Measurements from ENCODE around the gene GJA10.

GJA10 gene

DNA sequence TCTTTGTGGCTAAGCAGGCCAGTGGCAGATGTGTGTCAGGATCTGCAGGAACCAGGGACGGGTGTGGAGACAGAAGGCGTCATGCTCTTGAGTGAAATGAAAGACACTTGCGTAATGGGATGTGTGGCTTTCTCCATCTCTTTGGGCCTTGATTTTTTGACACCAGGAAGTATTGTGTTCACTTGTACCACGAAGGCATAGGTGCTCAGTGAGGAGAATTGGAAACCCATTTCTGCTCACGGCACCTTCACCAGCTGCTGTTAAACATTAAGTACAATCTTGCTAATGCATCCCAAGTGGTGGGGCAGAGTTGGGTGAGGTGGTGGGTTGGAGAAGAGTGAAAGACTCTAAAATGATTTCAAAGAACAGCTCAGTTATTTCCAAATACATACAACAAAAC lies 30.0 kb downstream of the GJA10 start:
- Histone ChIP-seq H2BK5ac (ENCODE audit: low read depth, low read length, poor library complexity, severe bottlenecking) (no peak overlapping the region), H3K9me3 (ENCODE audit: control insufficient read depth, low read length) (no peaks in the 10 kb centered on the region), H3K36me3 (ENCODE audit: control insufficient read depth in 1 of 2, insufficient read depth in 2 of 2, low read depth in 1 of 2, low read length in 2 of 2) (no peaks in the 10 kb centered on the region), H3K4ac (ENCODE audit: low read depth in 1 of 2, low read length in 2 of 2) (no peak overlapping the region), H2BK15ac (ENCODE audit: low read depth, poor library complexity, severe bottlenecking) (no peak overlapping the region), H3K79me1 (replicated peaks; ENCODE audit: low read length, poor library complexity, severe bottlenecking) (no peaks in the 10 kb centered on the region), H3K27ac (ENCODE audit: low read length, poor library complexity, severe bottlenecking) (no peak overlapping the region), H2BK12ac (ENCODE audit: low read length in 2 of 2) (no peak overlapping the region), H3K4me3 (ENCODE audit: insufficient read depth in 1 of 2, low read depth in 1 of 2, low read length in 2 of 2) (no peak overlapping the region), H2BK120ac (ENCODE audit: low read depth, low read length) (no peak overlapping the region), H3K27me3 (ENCODE audit: control insufficient read depth in 1 of 2, insufficient read depth in 1 of 2, low read length in 2 of 2) (peaks cover 0 to 3% of the 10 kb centered on the region in 2 experiments), H2AFZ (ENCODE audit: low read depth, low read length) (no peak overlapping the region), H3K9ac (ENCODE audit: low read length) (no peak overlapping the region), H3K4me1 (ENCODE audit: control insufficient read depth, insufficient read depth, low read depth, low read length) (peaks cover 4% of the 10 kb centered on the region), H3K14ac (ENCODE audit: low read length in 2 of 2) (no peak overlapping the region), H4K8ac (ENCODE audit: low read length) (no peak overlapping the region), H4K91ac (ENCODE audit: low read length) (no peak overlapping the region), H3K18ac (ENCODE audit: low read depth in 1 of 2, low read length in 2 of 2) (no peak overlapping the region), H3K23ac (ENCODE audit: low read length in 2 of 2) (no peak overlapping the region), H2AK5ac (ENCODE audit: low read length, severe bottlenecking) (no peak overlapping the region), H3K4me2 (ENCODE audit: low read length, poor library complexity, severe bottlenecking) (no peak overlapping the region)
- DNase-seq = no peak
- 71% methylated on average over 5 of the region's 5 CpGs for WGBS

DNA sequence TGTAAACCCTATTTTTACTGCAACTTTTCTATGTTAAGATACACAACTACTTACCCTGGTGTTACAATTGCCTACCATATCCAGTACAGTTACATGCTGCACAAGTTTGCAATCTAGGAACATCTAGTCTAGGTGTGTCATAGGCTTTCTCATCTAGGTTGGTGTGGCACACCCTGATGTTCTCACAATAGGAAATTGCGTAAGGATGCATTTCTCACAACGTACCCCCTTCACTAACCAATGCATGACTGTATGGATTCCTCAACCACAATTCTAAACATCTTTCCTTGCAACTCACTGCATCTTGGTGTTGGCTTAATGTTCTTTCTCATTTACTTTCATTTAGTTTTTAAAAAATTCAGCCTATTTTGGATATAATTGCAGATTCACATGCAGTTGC lies 31.6 kb downstream of the GJA10 start:
- no peak overlapping the region for H2AFZ ChIP-seq (ENCODE audit: low read depth, low read length)
- H3K27ac ChIP-seq (ENCODE audit: low read length, poor library complexity, severe bottlenecking) = no peak overlapping the region
- peak; percentile 19 for DNase-seq
- WGBS = 65% methylated on average over 2 of the region's 2 CpGs
- no peak overlapping the region for H4K91ac ChIP-seq (ENCODE audit: low read length)
- no peak overlapping the region for H2BK120ac ChIP-seq (ENCODE audit: low read depth, low read length)
- H2BK5ac ChIP-seq (ENCODE audit: low read depth, low read length, poor library complexity, severe bottlenecking) = no peak overlapping the region
- H3K23ac ChIP-seq (ENCODE audit: low read length in 2 of 2) = no peak overlapping the region
- H2BK12ac ChIP-seq (ENCODE audit: low read length in 2 of 2) = no peak overlapping the region
- no peak overlapping the region for H3K9ac ChIP-seq (ENCODE audit: low read length)
- no peaks in the 10 kb centered on the region for H3K36me3 ChIP-seq (ENCODE audit: control insufficient read depth in 1 of 2, insufficient read depth in 2 of 2, low read depth in 1 of 2, low read length in 2 of 2)
- H3K4me3 ChIP-seq (ENCODE audit: insufficient read depth in 1 of 2, low read depth in 1 of 2, low read length in 2 of 2) = no peak overlapping the region
- H3K18ac ChIP-seq (ENCODE audit: low read depth in 1 of 2, low read length in 2 of 2) = no peak overlapping the region
- H3K27me3 ChIP-seq (ENCODE audit: control insufficient read depth in 1 of 2, insufficient read depth in 1 of 2, low read length in 2 of 2) = peaks cover 0 to 3% of the 10 kb centered on the region in 2 experiments
- H3K4me1 ChIP-seq (ENCODE audit: control insufficient read depth, insufficient read depth, low read depth, low read length) = peaks cover 4% of the 10 kb centered on the region
- H3K79me1 ChIP-seq (replicated peaks; ENCODE audit: low read length, poor library complexity, severe bottlenecking) = no peaks in the 10 kb centered on the region
- H3K9me3 ChIP-seq (ENCODE audit: control insufficient read depth, low read length) = no peaks in the 10 kb centered on the region
- H3K4me2 ChIP-seq (ENCODE audit: low read length, poor library complexity, severe bottlenecking) = no peak overlapping the region
- H4K8ac ChIP-seq (ENCODE audit: low read length) = no peak overlapping the region
- no peak overlapping the region for H3K4ac ChIP-seq (ENCODE audit: low read depth in 1 of 2, low read length in 2 of 2)
- no peak overlapping the region for H2AK5ac ChIP-seq (ENCODE audit: low read length, severe bottlenecking)
- H3K14ac ChIP-seq (ENCODE audit: low read length in 2 of 2) = no peak overlapping the region
- H2BK15ac ChIP-seq (ENCODE audit: low read depth, poor library complexity, severe bottlenecking) = no peak overlapping the region

DNA sequence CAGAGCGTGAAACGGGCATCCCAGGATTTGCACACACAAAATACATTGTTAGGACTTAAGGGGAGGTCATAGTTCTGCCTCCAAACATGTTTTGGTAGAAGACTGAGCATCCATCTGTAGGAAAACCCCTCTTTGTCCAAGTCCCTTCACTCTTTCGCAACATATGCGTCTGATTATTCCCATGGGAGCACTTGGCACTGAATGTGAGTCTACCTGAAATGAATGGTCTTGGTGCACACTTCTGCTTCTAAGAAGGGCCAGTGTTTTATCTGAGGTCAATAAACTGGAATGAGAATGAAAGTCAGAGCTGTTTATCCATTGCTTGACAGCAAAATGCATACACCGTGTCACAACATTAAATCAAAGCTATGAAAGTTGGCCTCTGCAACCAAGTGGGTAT lies 33.0 kb downstream of the GJA10 start:
- H4K91ac ChIP-seq (ENCODE audit: low read length) = no peak overlapping the region
- 91% methylated on average over 4 of the region's 5 CpGs for WGBS
- H2BK15ac ChIP-seq (ENCODE audit: low read depth, poor library complexity, severe bottlenecking) = no peak overlapping the region
- no peak overlapping the region for H3K18ac ChIP-seq (ENCODE audit: low read depth in 1 of 2, low read length in 2 of 2)
- no peak overlapping the region for H3K23ac ChIP-seq (ENCODE audit: low read length in 2 of 2)
- H3K4me2 ChIP-seq (ENCODE audit: low read length, poor library complexity, severe bottlenecking) = no peak overlapping the region
- H3K14ac ChIP-seq (ENCODE audit: low read length in 2 of 2) = no peak overlapping the region
- H3K36me3 ChIP-seq (ENCODE audit: control insufficient read depth in 1 of 2, insufficient read depth in 2 of 2, low read depth in 1 of 2, low read length in 2 of 2) = peaks cover 0 to 3% of the 10 kb centered on the region in 2 experiments
- H2BK5ac ChIP-seq (ENCODE audit: low read depth, low read length, poor library complexity, severe bottlenecking) = no peak overlapping the region
- DNase-seq = no peak
- H3K9me3 ChIP-seq (ENCODE audit: control insufficient read depth, low read length) = no peaks in the 10 kb centered on the region
- no peak overlapping the region for H2BK12ac ChIP-seq (ENCODE audit: low read length in 2 of 2)
- no peak overlapping the region for H4K8ac ChIP-seq (ENCODE audit: low read length)
- H3K9ac ChIP-seq (ENCODE audit: low read length) = no peak overlapping the region
- no peak overlapping the region for H3K4ac ChIP-seq (ENCODE audit: low read depth in 1 of 2, low read length in 2 of 2)
- no peak overlapping the region for H2AFZ ChIP-seq (ENCODE audit: low read depth, low read length)
- H3K27me3 ChIP-seq (ENCODE audit: control insufficient read depth in 1 of 2, insufficient read depth in 1 of 2, low read length in 2 of 2) = no peaks in the 10 kb centered on the region
- H3K79me1 ChIP-seq (replicated peaks; ENCODE audit: low read length, poor library complexity, severe bottlenecking) = no peaks in the 10 kb centered on the region
- no peak overlapping the region for H2AK5ac ChIP-seq (ENCODE audit: low read length, severe bottlenecking)
- no peak overlapping the region for H3K4me3 ChIP-seq (ENCODE audit: insufficient read depth in 1 of 2, low read depth in 1 of 2, low read length in 2 of 2)
- no peak overlapping the region for H3K27ac ChIP-seq (ENCODE audit: low read length, poor library complexity, severe bottlenecking)
- no peak overlapping the region for H2BK120ac ChIP-seq (ENCODE audit: low read depth, low read length)
- H3K4me1 ChIP-seq (ENCODE audit: control insufficient read depth, insufficient read depth, low read depth, low read length) = peaks cover 2% of the 10 kb centered on the region

DNA sequence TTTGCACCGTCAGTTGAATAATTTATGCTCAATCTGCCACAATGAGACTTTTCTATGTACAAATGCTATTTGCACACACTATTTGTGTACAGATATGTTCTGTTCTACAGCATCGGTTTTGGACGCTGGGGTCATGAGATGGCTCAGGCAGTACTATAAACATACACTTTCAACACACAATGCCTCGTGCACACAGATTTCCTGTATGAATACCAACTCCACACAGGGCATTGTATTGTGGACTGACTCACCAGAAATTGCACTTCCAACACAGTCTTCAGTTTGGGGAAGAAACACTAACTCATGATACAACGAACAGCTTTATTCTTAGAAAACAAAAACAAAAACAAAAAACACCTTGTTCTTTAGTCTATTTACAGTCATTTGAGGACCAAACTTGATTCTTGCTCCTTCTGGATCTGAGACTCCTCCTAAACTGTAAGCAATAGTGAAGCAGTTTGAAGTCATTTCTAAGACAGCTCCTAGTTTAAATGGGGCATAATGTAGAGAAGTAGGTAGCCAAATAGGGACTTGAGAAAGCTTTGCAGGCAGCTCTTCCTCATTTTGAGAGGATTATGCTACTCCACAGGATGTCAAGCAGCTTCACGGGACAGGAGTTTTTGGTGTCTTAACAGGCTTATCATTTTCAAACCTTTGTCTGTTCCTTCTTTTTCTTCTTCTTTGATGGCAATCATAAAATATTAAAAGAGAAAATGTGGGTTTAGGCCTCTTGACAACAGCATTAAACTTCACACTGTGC lies 33.7 kb downstream of the GJA10 start:
- no peaks in the 10 kb centered on the region for H3K9me3 ChIP-seq (ENCODE audit: control insufficient read depth, low read length)
- no peak overlapping the region for H3K4me2 ChIP-seq (ENCODE audit: low read length, poor library complexity, severe bottlenecking)
- H2AFZ ChIP-seq (ENCODE audit: low read depth, low read length) = no peak overlapping the region
- peaks cover 2% of the 10 kb centered on the region for H3K4me1 ChIP-seq (ENCODE audit: control insufficient read depth, insufficient read depth, low read depth, low read length)
- no peak overlapping the region for H4K91ac ChIP-seq (ENCODE audit: low read length)
- no peak overlapping the region for H2BK12ac ChIP-seq (ENCODE audit: low read length in 2 of 2)
- H3K27ac ChIP-seq (ENCODE audit: low read length, poor library complexity, severe bottlenecking) = peak overlapping the region; percentile 12
- H3K4ac ChIP-seq (ENCODE audit: low read depth in 1 of 2, low read length in 2 of 2) = no peak overlapping the region
- no peak overlapping the region for H2BK15ac ChIP-seq (ENCODE audit: low read depth, poor library complexity, severe bottlenecking)
- no peak overlapping the region for H4K8ac ChIP-seq (ENCODE audit: low read length)
- no peak overlapping the region for H3K14ac ChIP-seq (ENCODE audit: low read length in 2 of 2)
- H3K4me3 ChIP-seq (ENCODE audit: insufficient read depth in 1 of 2, low read depth in 1 of 2, low read length in 2 of 2) = no peak overlapping the region
- peak; percentile 42 for DNase-seq
- peaks cover 0 to 3% of the 10 kb centered on the region in 2 experiments for H3K36me3 ChIP-seq (ENCODE audit: control insufficient read depth in 1 of 2, insufficient read depth in 2 of 2, low read depth in 1 of 2, low read length in 2 of 2)
- H3K27me3 ChIP-seq (ENCODE audit: control insufficient read depth in 1 of 2, insufficient read depth in 1 of 2, low read length in 2 of 2) = no peaks in the 10 kb centered on the region
- no peak overlapping the region for H3K23ac ChIP-seq (ENCODE audit: low read length in 2 of 2)
- no peak overlapping the region for H2AK5ac ChIP-seq (ENCODE audit: low read length, severe bottlenecking)
- H3K79me1 ChIP-seq (replicated peaks; ENCODE audit: low read length, poor library complexity, severe bottlenecking) = no peaks in the 10 kb centered on the region
- no peak overlapping the region for H2BK5ac ChIP-seq (ENCODE audit: low read depth, low read length, poor library complexity, severe bottlenecking)
- WGBS = 58% methylated on average over 6 of the region's 6 CpGs
- no peak overlapping the region for H3K18ac ChIP-seq (ENCODE audit: low read depth in 1 of 2, low read length in 2 of 2)
- no peak overlapping the region for H3K9ac ChIP-seq (ENCODE audit: low read length)
- H2BK120ac ChIP-seq (ENCODE audit: low read depth, low read length) = no peak overlapping the region

Measured in mesenchymal stem cell (in vitro differentiated cells and primary cell).